K562 (cell line): ENCODE measurements around the gene PRSS57. TPM values are rescaled to one million over a fixed set of nuclear protein-coding genes. Genes with fewer than 3 reads are reported as not detected.

ENCODE experiments used
- ELF1 ChIP-seq: fragments of 200-800 bp; sonication (Bioruptor generic); IDR thresholded peaks from 2 replicates; pipeline ENCODE4 v1.6.1; 2016; ENCODE audit warnings: missing genetic modification characterization, missing compliant biosample characterization
- ETV5 ChIP-seq: sonication (generic); formaldehyde crosslinking; IDR thresholded peaks from 2 replicates; pipeline ENCODE4 v1.4.0; 2020; ENCODE audit warnings: low read depth, mild to moderate bottlenecking, missing genetic modification reagents
- HCFC1 ChIP-seq: IDR thresholded peaks from 2 replicates; pipeline ENCODE4 v1.6.1; 2012; ENCODE audit warnings: low read depth, low read length, improper control_type of control experiment
- MAX ChIP-seq: sonication (generic); formaldehyde crosslinking; IDR thresholded peaks from 2 replicates; pipeline ENCODE4 v1.9.0; 2022; ENCODE audit warnings: mild to moderate bottlenecking, missing genetic modification reagents
- NR2C2 ChIP-seq, 2 experiments: fragments of 200-800 bp in 1 of 2; sonication (Bioruptor generic) in 1 of 2; sonication (generic) in 1 of 2; formaldehyde crosslinking in 1 of 2; IDR thresholded peaks; 2 replicates each; pipeline versions ENCODE4 v1.6.1 to v1.8.0; 2016 to 2022; ENCODE audit warnings: mild to moderate bottlenecking in 1 of 2, missing compliant biosample characterization in 1 of 2, missing genetic modification characterization in 1 of 2, missing genetic modification reagents in 1 of 2
- POLR2G ChIP-seq: fragments of 200-400 bp; formaldehyde crosslinking; IDR thresholded peaks from 2 replicates; pipeline ENCODE4 v1.6.1; 2017; ENCODE audit warnings: low read depth, mild to moderate bottlenecking, antibody characterized with exemption, low read length, moderate library complexity
- SUPT5H ChIP-seq: fragments of 450-650 bp; IDR thresholded peaks from 2 replicates; pipeline ENCODE4 v1.6.1; 2016
- TBP ChIP-seq: optimal IDR thresholded peaks from 2 replicates; pipeline ENCODE3; 2011; ENCODE audit warnings: low read depth, low read length, improper control_type of control experiment
- XRCC5 ChIP-seq: fragments of 200-400 bp; formaldehyde crosslinking; IDR thresholded peaks from 2 replicates; pipeline ENCODE4 v1.6.1; 2017; ENCODE audit warnings: low read depth, mild to moderate bottlenecking, low read length
- ZBTB33 ChIP-seq: sonication (generic); formaldehyde crosslinking; IDR thresholded peaks from 2 replicates; pipeline ENCODE4 v1.8.1; 2023; ENCODE audit warnings: mild to moderate bottlenecking, missing genetic modification reagents
- ZNF766 ChIP-seq: fragments of 200-800 bp; sonication (Bioruptor generic); conservative IDR thresholded peaks from 2 replicates; pipeline ENCODE4 v1.6.1; 2016; ENCODE audit warnings: missing genetic modification characterization, missing compliant biosample characterization
- polyA plus RNA-seq, 8 experiments: library from polyadenylated mRNA; depleted of rRNA in 4 of 8; stranded (reverse) in 5 of 8; unstranded in 3 of 8; fragments of >200 nt; fragmentation: Nextera tagmentation in 2 of 8; fragmentation: Illumina TruSeq in 1 of 8; extraction: Ambion mirVana in 2 of 8; extraction: Trizol in 1 of 8; gene quantifications; 2 replicates each; pipeline versions ENCODE4 v1.2.1 to v1.2.3, GENCODE V29; 2011 to 2014; ENCODE audit warnings: inconsistent platforms in 1 of 8, missing spikeins in 1 of 8
- total RNA-seq, 7 experiments: library from RNA; depleted of rRNA in 6 of 7; stranded (reverse); fragments of >200 nt in 6 of 7; fragmentation: Illumina TruSeq in 2 of 7; extraction: Trizol in 2 of 7; gene quantifications; 2 replicates each; pipeline versions ENCODE4 v1.2.1 to v1.2.3, GENCODE V29; 2011 to 2021; ENCODE audit warnings: low replicate concordance in 1 of 7
- TF ChIP-seq, protein P1 (sequence below): fragments of 450-650 bp; IDR thresholded peaks from 2 replicates; pipeline ENCODE4 v1.6.1; 2016; ENCODE audit warnings: borderline replicate concordance
- TF ChIP-seq, protein P2 (sequence below): fragments of 450-650 bp; IDR thresholded peaks from 2 replicates; pipeline ENCODE4 v1.6.1; 2018; ENCODE audit not compliant: partially characterized antibody
- TF ChIP-seq, protein P3 (sequence below), 2 experiments: IDR thresholded peaks in 1 of 2; conservative IDR thresholded peaks in 1 of 2; 2 replicates each; pipeline ENCODE4 v1.6.1; 2016; ENCODE audit warnings: low read depth in 2 of 2, mild to moderate bottlenecking in 1 of 2, missing compliant biosample characterization in 1 of 2, missing genetic modification characterization in 1 of 2, moderate library complexity in 1 of 2

The PRSS57 gene
- total and polyA plus RNA-seq, 9 of the 15 experiments (the other 6 are each of a cell fraction or from before 2014, with no cell fraction given), result 0.06 to 2.5 (median 1.3) TPM; not detected in 3

GRCh38 chr19:703651-704446 lies 8.6 kb upstream of the PRSS57 start (continued):
- TF ChIP-seq, protein P1, sequence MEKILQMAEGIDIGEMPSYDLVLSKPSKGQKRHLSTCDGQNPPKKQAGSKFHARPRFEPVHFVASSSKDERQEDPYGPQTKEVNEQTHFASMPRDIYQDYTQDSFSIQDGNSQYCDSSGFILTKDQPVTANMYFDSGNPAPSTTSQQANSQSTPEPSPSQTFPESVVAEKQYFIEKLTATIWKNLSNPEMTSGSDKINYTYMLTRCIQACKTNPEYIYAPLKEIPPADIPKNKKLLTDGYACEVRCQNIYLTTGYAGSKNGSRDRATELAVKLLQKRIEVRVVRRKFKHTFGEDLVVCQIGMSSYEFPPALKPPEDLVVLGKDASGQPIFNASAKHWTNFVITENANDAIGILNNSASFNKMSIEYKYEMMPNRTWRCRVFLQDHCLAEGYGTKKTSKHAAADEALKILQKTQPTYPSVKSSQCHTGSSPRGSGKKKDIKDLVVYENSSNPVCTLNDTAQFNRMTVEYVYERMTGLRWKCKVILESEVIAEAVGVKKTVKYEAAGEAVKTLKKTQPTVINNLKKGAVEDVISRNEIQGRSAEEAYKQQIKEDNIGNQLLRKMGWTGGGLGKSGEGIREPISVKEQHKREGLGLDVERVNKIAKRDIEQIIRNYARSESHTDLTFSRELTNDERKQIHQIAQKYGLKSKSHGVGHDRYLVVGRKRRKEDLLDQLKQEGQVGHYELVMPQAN, result 0 out of 2 replicates have a peak, but pooled peaks have one; percentile 10
- peak; percentile 82 for TF ChIP-seq ELF1 (tag)
- no peak; the same call in none of the 2 replicates for TF ChIP-seq SUPT5H
- TF ChIP-seq, protein P2, sequence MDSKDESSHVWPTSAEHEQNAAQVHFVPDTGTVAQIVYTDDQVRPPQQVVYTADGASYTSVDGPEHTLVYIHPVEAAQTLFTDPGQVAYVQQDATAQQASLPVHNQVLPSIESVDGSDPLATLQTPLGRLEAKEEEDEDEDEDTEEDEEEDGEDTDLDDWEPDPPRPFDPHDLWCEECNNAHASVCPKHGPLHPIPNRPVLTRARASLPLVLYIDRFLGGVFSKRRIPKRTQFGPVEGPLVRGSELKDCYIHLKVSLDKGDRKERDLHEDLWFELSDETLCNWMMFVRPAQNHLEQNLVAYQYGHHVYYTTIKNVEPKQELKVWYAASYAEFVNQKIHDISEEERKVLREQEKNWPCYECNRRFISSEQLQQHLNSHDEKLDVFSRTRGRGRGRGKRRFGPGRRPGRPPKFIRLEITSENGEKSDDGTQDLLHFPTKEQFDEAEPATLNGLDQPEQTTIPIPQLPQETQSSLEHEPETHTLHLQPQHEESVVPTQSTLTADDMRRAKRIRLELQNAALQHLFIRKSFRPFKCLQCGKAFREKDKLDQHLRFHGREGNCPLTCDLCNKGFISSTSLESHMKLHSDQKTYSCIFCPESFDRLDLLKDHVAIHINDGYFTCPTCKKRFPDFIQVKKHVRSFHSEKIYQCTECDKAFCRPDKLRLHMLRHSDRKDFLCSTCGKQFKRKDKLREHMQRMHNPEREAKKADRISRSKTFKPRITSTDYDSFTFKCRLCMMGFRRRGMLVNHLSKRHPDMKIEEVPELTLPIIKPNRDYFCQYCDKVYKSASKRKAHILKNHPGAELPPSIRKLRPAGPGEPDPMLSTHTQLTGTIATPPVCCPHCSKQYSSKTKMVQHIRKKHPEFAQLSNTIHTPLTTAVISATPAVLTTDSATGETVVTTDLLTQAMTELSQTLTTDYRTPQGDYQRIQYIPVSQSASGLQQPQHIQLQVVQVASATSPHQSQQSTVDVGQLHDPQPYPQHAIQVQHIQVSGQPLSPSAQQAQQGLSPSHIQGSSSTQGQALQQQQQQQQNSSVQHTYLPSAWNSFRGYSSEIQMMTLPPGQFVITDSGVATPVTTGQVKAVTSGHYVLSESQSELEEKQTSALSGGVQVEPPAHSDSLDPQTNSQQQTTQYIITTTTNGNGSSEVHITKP, result peak; percentile 56
- 0 out of 2 replicates have a peak, but pooled peaks have one; percentile 17 for TF ChIP-seq ZNF766 (CRISPR knock-in tag)
- peak; percentile 30; the same call in 1 of the 2 replicates for TF ChIP-seq ETV5 (CRISPR knock-in tag)
- peak; percentile 85 for TF ChIP-seq TBP
- peak; percentile 21; the same call in 1 of the 2 replicates for TF ChIP-seq HCFC1
- peak; percentile 84 for TF ChIP-seq POLR2G
- TF ChIP-seq XRCC5, result 0 out of 2 replicates have a peak, but pooled peaks have one; percentile 6
- TF ChIP-seq ZBTB33, result peak; percentile 88
- TF ChIP-seq MAX (CRISPR knock-in tag), result peak; percentile 35; the same call in 1 of the 2 replicates
- no peak for TF ChIP-seq NR2C2 (CRISPR knock-in tag; IDR thresholded peaks at IDR 0.05)
- peak; percentile 50; the same call in 1 of the 2 replicates for TF ChIP-seq NR2C2 (tag; IDR thresholded peaks at IDR 0.05)
- TF ChIP-seq, protein P3, sequence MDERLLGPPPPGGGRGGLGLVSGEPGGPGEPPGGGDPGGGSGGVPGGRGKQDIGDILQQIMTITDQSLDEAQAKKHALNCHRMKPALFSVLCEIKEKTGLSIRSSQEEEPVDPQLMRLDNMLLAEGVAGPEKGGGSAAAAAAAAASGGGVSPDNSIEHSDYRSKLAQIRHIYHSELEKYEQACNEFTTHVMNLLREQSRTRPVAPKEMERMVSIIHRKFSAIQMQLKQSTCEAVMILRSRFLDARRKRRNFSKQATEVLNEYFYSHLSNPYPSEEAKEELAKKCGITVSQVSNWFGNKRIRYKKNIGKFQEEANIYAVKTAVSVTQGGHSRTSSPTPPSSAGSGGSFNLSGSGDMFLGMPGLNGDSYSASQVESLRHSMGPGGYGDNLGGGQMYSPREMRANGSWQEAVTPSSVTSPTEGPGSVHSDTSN (CRISPR knock-in tag; IDR thresholded peaks at IDR 0.05; ENCODE audit: low read depth), result no peak
- TF ChIP-seq, protein P3 (tag; conservative IDR thresholded peaks at IDR 0.05; ENCODE audit: low read depth), result no peak
